ENCODE results near the gene NAPB. TPM values are rescaled to one million over a fixed set of nuclear protein-coding genes. Genes with fewer than 3 reads are reported as not detected.

NAPB gene
- total RNA-seq, 1 donor from 2014 or later: 15.1 TPM

DNA sequence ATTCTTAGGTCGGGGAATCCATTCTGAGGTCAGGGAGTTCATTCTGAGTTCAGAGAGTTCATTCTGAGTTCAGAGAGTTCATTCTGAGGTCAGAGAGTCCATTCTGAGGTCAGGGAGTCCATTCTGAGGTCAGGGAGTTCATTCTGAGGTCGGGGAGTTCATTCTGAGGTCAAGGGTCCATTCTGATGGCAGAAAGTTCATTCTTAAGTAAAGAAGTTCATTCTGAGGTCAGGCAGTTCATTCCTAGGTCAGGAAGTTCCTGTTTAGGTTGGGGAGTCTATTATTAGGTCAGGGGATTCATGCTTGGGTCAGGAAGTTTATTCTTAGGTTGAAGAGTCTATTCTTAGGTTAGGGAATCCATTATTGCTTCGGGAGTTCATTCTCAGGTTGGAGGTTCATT lies 87.2 kb downstream of the NAPB start:
- DNase-seq (ENCODE audit: extremely low spot score, unreplicated experiment): no peak
- Mint-ChIP-seq H3K36me3 (no peaks in the 10 kb centered on the region), H3K27me3 (peaks cover 5% of the 10 kb centered on the region), H3K9me3 (no peaks in the 10 kb centered on the region), H3K4me1 (ENCODE audit: unreplicated experiment) (no peaks in the 10 kb centered on the region), H3K27ac (no peak overlapping the region), H3K4me3 (no peak overlapping the region)
- TF ChIP-seq, protein P1, sequence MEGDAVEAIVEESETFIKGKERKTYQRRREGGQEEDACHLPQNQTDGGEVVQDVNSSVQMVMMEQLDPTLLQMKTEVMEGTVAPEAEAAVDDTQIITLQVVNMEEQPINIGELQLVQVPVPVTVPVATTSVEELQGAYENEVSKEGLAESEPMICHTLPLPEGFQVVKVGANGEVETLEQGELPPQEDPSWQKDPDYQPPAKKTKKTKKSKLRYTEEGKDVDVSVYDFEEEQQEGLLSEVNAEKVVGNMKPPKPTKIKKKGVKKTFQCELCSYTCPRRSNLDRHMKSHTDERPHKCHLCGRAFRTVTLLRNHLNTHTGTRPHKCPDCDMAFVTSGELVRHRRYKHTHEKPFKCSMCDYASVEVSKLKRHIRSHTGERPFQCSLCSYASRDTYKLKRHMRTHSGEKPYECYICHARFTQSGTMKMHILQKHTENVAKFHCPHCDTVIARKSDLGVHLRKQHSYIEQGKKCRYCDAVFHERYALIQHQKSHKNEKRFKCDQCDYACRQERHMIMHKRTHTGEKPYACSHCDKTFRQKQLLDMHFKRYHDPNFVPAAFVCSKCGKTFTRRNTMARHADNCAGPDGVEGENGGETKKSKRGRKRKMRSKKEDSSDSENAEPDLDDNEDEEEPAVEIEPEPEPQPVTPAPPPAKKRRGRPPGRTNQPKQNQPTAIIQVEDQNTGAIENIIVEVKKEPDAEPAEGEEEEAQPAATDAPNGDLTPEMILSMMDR (conservative IDR thresholded peaks at IDR 0.05): no peak

DNA sequence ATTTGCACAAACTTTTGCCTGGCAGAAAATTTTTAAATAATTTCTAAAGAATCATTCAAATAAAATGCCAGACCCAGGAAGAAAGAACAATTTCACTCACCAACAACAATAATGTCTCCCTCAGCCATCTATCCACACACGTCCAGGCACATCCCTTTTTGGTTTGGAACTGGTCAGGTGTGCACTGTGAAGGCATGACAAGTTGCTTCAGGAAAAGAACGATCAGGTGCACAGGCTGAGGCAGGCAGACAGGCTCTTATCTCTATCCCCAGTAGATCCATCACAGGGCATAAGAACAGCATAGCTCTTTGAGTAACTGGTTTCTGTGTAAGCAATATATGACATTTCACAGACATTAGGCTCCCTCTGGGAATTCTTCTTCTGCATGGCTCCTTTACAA lies 88.8 kb downstream of the NAPB start:
- H3K27ac Mint-ChIP-seq: no peak overlapping the region
- H3K36me3 Mint-ChIP-seq: no peaks in the 10 kb centered on the region
- H3K27me3 Mint-ChIP-seq: no peaks in the 10 kb centered on the region
- no peak for DNase-seq (ENCODE audit: extremely low spot score, unreplicated experiment)
- no peaks in the 10 kb centered on the region for H3K4me1 Mint-ChIP-seq (ENCODE audit: unreplicated experiment)
- H3K4me3 Mint-ChIP-seq: no peak overlapping the region
- no peaks in the 10 kb centered on the region for H3K9me3 Mint-ChIP-seq
- TF ChIP-seq, protein P1 (conservative IDR thresholded peaks at IDR 0.05): no peak

- no peaks in the 10 kb centered on the region for H3K9me3 Mint-ChIP-seq
- H3K27me3 Mint-ChIP-seq: no peaks in the 10 kb centered on the region
- no peaks in the 10 kb centered on the region for H3K36me3 Mint-ChIP-seq
- H3K4me1 Mint-ChIP-seq (ENCODE audit: unreplicated experiment): no peaks in the 10 kb centered on the region
- no peak overlapping the region for H3K4me3 Mint-ChIP-seq
- TF ChIP-seq, protein P1 (conservative IDR thresholded peaks at IDR 0.05): no peak
- H3K27ac Mint-ChIP-seq: no peak overlapping the region
- no peak for DNase-seq (ENCODE audit: extremely low spot score, unreplicated experiment)
Measured at GRCh38 chr20:23331450-23332350, 89.6 kb downstream of the NAPB start.

DNA sequence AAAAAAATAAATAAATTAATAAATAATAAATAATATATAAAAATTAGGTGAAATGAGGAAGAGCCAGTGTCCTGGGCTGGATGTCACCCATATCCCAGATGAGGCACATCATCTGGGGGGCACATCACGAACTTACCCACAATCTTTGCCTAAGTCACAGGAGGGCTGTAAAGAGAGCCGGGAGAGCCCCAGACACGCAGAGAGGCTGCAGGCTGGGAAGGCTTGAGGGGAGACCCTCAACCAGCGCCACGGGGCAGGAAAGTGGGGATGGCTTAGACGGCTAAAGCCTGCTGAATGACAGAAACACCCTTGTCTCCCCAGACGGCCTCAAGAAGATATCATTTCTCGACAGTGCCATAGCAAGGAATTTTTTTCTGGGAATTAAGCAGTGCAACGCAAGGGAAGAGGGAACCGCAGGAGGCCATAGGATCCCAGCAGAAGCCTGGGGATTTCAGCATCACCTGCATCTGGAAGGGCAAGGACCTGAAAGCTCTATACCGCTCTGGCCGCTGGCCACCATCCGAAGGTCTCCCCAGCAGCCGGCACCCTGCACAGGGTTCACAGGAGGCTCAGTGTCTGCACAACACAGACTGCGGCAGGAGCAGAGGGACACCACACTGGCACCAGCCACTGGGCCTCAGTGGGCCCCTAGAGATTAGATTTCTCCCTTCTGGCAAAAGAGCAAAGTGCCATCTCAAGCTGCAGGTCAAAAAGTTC lies 93.5 kb downstream of the NAPB start:
- no peak overlapping the region for H3K4me3 Mint-ChIP-seq
- no peaks in the 10 kb centered on the region for H3K9me3 Mint-ChIP-seq
- no peaks in the 10 kb centered on the region for H3K4me1 Mint-ChIP-seq (ENCODE audit: unreplicated experiment)
- H3K27me3 Mint-ChIP-seq: no peaks in the 10 kb centered on the region
- DNase-seq (ENCODE audit: extremely low spot score, unreplicated experiment): no peak
- H3K36me3 Mint-ChIP-seq: no peaks in the 10 kb centered on the region
- TF ChIP-seq, protein P1 (conservative IDR thresholded peaks at IDR 0.05): no peak
- H3K27ac Mint-ChIP-seq: no peak overlapping the region

- Mint-ChIP-seq H3K27me3 (no peaks in the 10 kb centered on the region), H3K27ac (no peak overlapping the region), H3K4me1 (ENCODE audit: unreplicated experiment) (no peaks in the 10 kb centered on the region), H3K9me3 (no peaks in the 10 kb centered on the region), H3K4me3 (no peak overlapping the region), H3K36me3 (no peaks in the 10 kb centered on the region)
- DNase-seq (ENCODE audit: extremely low spot score, unreplicated experiment): no peak
- TF ChIP-seq, protein P1 (conservative IDR thresholded peaks at IDR 0.05): no peak
Measured at GRCh38 chr20:23326774-23327173, 94.5 kb downstream of the NAPB start.

Measured in type B pancreatic cell (in vitro differentiated cells).